GM19372 (cell line): ENCODE data around the gene ARL6IP1.

Source experiments
- ATAC-seq: cut with Tn5 transposase; IDR thresholded peaks from one replicate; pipeline ENCODE4 v1.9.1; 2021; ENCODE audit warnings: mild to moderate bottlenecking, low read depth, moderate library complexity; ENCODE audit not compliant: unreplicated experiment

The ARL6IP1 gene

GRCh38 chr16:18801145-18801972, at the start of gene ARL6IP1:
Gene ARL6IP1, minus strand, starts transcription at chr16:18801549. Its CDS starts 83 bp downstream, at chr16:18801466.
- peak; percentile 91 for ATAC-seq

- no peak for ATAC-seq
These were observed 45.1 kb upstream of the ARL6IP1 start for GRCh38 chr16:18846416-18846815.

- ATAC-seq = no peak
These were observed 41.2 kb upstream of the ARL6IP1 start for GRCh38 chr16:18842565-18842964.

- ATAC-seq = no peak
These were observed 40.6 kb upstream of the ARL6IP1 start for GRCh38 chr16:18841833-18842525.

GRCh38 chr16:18839555-18839954, 38.2 kb upstream of the ARL6IP1 start:
- ATAC-seq = no peak

GRCh38 chr16:18836702-18837101, 35.4 kb upstream of the ARL6IP1 start:
- ATAC-seq = no peak

GRCh38 chr16:18834864-18835263, 33.5 kb upstream of the ARL6IP1 start:
- no peak for ATAC-seq

- no peak for ATAC-seq
These were observed 32.6 kb upstream of the ARL6IP1 start for GRCh38 chr16:18833707-18834505.

GRCh38 chr16:18832613-18833012, 31.3 kb upstream of the ARL6IP1 start:
- ATAC-seq = no peak

- ATAC-seq = no peak
These were observed 30.7 kb upstream of the ARL6IP1 start for GRCh38 chr16:18832006-18832405.

- no peak for ATAC-seq
These were observed 27.9 kb upstream of the ARL6IP1 start for GRCh38 chr16:18829251-18829650.

- ATAC-seq = no peak
These were observed 26.5 kb upstream of the ARL6IP1 start for GRCh38 chr16:18827890-18828289.

- no peak for ATAC-seq
These were observed 14.9 kb upstream of the ARL6IP1 start for GRCh38 chr16:18816286-18816685.

GRCh38 chr16:18811925-18812324, 10.6 kb upstream of the ARL6IP1 start:
- ATAC-seq = no peak

- no peak for ATAC-seq
These were observed 7.8 kb upstream of the ARL6IP1 start for GRCh38 chr16:18809165-18809564.

- no peak for ATAC-seq
These were observed 4.0 kb upstream of the ARL6IP1 start for GRCh38 chr16:18805257-18805773.

GRCh38 chr16:18804540-18804939, 3.2 kb upstream of the ARL6IP1 start:
- ATAC-seq = no peak

GRCh38 chr16:18803569-18804462, 2.5 kb upstream of the ARL6IP1 start:
- ATAC-seq = no peak

- ATAC-seq = no peak
These were observed 1.5 kb upstream of the ARL6IP1 start for GRCh38 chr16:18802767-18803343.

- no peak for ATAC-seq
These were observed 589 bp downstream of the ARL6IP1 start for GRCh38 chr16:18800775-18801144.
